H9 (cell line): ENCODE measurements around the gene GABRR3. TPM values are rescaled to one million over a fixed set of nuclear protein-coding genes. Genes with fewer than 3 reads are reported as not detected.

Source experiments
- DNase-seq: peaks from one replicate; pipeline ENCODE4 v3.0.0-alpha.2; 2017
- H2AFZ ChIP-seq: one replicate; pipeline ENCODE4 v1.6.1; 2013; ENCODE audit warnings: mild to moderate bottlenecking, low read length, control low read depth, moderate library complexity
- H2AK5ac ChIP-seq: 2 replicates; pipeline ENCODE4 v1.6.1; 2013; ENCODE audit warnings: low read length, control low read depth, mixed read lengths; ENCODE audit not compliant: insufficient read length
- H2BK120ac ChIP-seq: one replicate; pipeline ENCODE4 v1.6.1; 2013; ENCODE audit warnings: low read depth, mild to moderate bottlenecking, low read length, control low read depth, inconsistent platforms; ENCODE audit not compliant: poor library complexity, severe bottlenecking
- H2BK12ac ChIP-seq: 2 replicates; pipeline ENCODE4 v1.6.1; 2013; ENCODE audit warnings: low read length, control low read depth, mixed read lengths, low read depth; ENCODE audit not compliant: insufficient read length
- H2BK15ac ChIP-seq: 2 replicates; pipeline ENCODE4 v1.6.1; 2013; ENCODE audit warnings: low read depth, low read length, control low read depth
- H2BK20ac ChIP-seq: one replicate; pipeline ENCODE4 v1.6.1; 2013; ENCODE audit warnings: low read depth, mild to moderate bottlenecking, low read length, control low read depth, inconsistent platforms; ENCODE audit not compliant: poor library complexity, severe bottlenecking
- H2BK5ac ChIP-seq: 2 replicates; pipeline ENCODE4 v1.6.1; 2013; ENCODE audit warnings: low read length, control low read depth, mixed read lengths; ENCODE audit not compliant: insufficient read length
- H3K14ac ChIP-seq: 2 replicates; pipeline ENCODE4 v1.6.1; 2013; ENCODE audit warnings: low read length, control low read depth; ENCODE audit not compliant: insufficient read depth
- H3K18ac ChIP-seq: 2 replicates; pipeline ENCODE4 v1.6.1; 2013; ENCODE audit warnings: low read depth, mild to moderate bottlenecking, mixed read lengths, low read length, control low read depth; ENCODE audit not compliant: insufficient read length
- H3K23ac ChIP-seq: 2 replicates; pipeline ENCODE4 v1.6.1; 2013; ENCODE audit warnings: low read length, control low read depth, mixed read lengths, low read depth; ENCODE audit not compliant: insufficient read length
- H3K23me2 ChIP-seq: 2 replicates; pipeline ENCODE4 v1.6.1; 2013; ENCODE audit warnings: low read depth, mild to moderate bottlenecking, mixed read lengths, low read length, control low read depth; ENCODE audit not compliant: insufficient read length, poor library complexity, severe bottlenecking
- H3K27ac ChIP-seq: 2 replicates; pipeline ENCODE4 v1.5.1; 2013; ENCODE audit warnings: low read length, control low read depth, mixed read lengths, low read depth; ENCODE audit not compliant: insufficient read length
- H3K27me3 ChIP-seq: 2 replicates; pipeline ENCODE4 v1.6.1; 2013; ENCODE audit warnings: low read length, control low read depth, inconsistent platforms; ENCODE audit not compliant: insufficient read depth
- H3K4ac ChIP-seq: 2 replicates; pipeline ENCODE4 v1.6.1; 2013; ENCODE audit warnings: low read depth, mild to moderate bottlenecking, control low read depth, inconsistent platforms, low read length, moderate library complexity
- H3K4me1 ChIP-seq: 2 replicates; pipeline ENCODE4 v1.6.1; 2013; ENCODE audit warnings: low read length, control low read depth, inconsistent platforms; ENCODE audit not compliant: insufficient read depth
- H3K4me2 ChIP-seq: 2 replicates; pipeline ENCODE4 v1.6.1; 2013; ENCODE audit warnings: low read length, control low read depth, mixed read lengths; ENCODE audit not compliant: insufficient read length, insufficient read depth
- H3K56ac ChIP-seq: 2 replicates; pipeline ENCODE4 v1.6.1; 2013; ENCODE audit warnings: low read depth, mild to moderate bottlenecking, mixed read lengths, low read length, control low read depth; ENCODE audit not compliant: insufficient read length
- H3K79me1 ChIP-seq: 2 replicates; pipeline ENCODE4 v1.6.1; 2013; ENCODE audit warnings: low read depth, mild to moderate bottlenecking, moderate library complexity, low read length, control low read depth, inconsistent platforms; ENCODE audit not compliant: insufficient read depth, poor library complexity, severe bottlenecking
- H3K79me2 ChIP-seq: 2 replicates; pipeline ENCODE4 v1.6.1; 2013; ENCODE audit warnings: low read length, control low read depth, inconsistent platforms; ENCODE audit not compliant: insufficient read depth
- H3K9ac ChIP-seq: 2 replicates; pipeline ENCODE4 v1.6.1; 2013; ENCODE audit warnings: low read length, control low read depth, mixed read lengths; ENCODE audit not compliant: insufficient read length; ENCODE audit errors: extremely low read depth
- H3K9me3 ChIP-seq: one replicate; pipeline ENCODE4 v1.6.1; 2013; ENCODE audit warnings: low read depth, low read length, inconsistent platforms; ENCODE audit not compliant: control insufficient read depth
- H3T11ph ChIP-seq: one replicate; pipeline ENCODE4 v1.6.1; 2013; ENCODE audit warnings: mild to moderate bottlenecking, low read length, control low read depth, inconsistent platforms
- H4K20me1 ChIP-seq: one replicate; pipeline ENCODE4 v1.6.1; 2013; ENCODE audit not compliant: control insufficient read depth, insufficient read length, insufficient read depth
- H4K5ac ChIP-seq: 2 replicates; pipeline ENCODE4 v1.6.1; 2013; ENCODE audit warnings: low read depth, mild to moderate bottlenecking, mixed read lengths, low read length, control low read depth; ENCODE audit not compliant: insufficient read length
- H4K8ac ChIP-seq: replicated peaks from 2 replicates; pipeline ENCODE4 v1.6.1; 2013; ENCODE audit warnings: low read length, control low read depth, mixed read lengths, low read depth; ENCODE audit not compliant: insufficient read length
- H4K91ac ChIP-seq: 2 replicates; pipeline ENCODE4 v1.6.1; 2013; ENCODE audit warnings: low read depth, mild to moderate bottlenecking, moderate library complexity, mixed read lengths, low read length, control low read depth; ENCODE audit not compliant: insufficient read length
- H3K27ac Mint-ChIP-seq, 3 experiments: 2 replicates in 2 of 3; 3 replicates in 1 of 3; pipeline ENCODE4 v1.8.0; 2020 to 2021; ENCODE audit warnings: mixed read lengths in 3 of 3, mild to moderate bottlenecking in 1 of 3, moderate library complexity in 1 of 3
- H3K27me3 Mint-ChIP-seq: 2 replicates; pipeline ENCODE4 v1.8.0; 2021; ENCODE audit warnings: low read depth, mild to moderate bottlenecking, moderate library complexity, mixed read lengths
- H3K36me3 Mint-ChIP-seq, 3 experiments: 2 replicates in 2 of 3; 3 replicates in 1 of 3; pipeline ENCODE4 v1.8.0; 2020 to 2021; ENCODE audit warnings: low read depth in 3 of 3, mixed read lengths in 3 of 3; ENCODE audit not compliant: insufficient read depth in 1 of 3
- H3K4me1 Mint-ChIP-seq, 2 experiments: 2 replicates each; pipeline ENCODE4 v1.8.0; 2020; ENCODE audit warnings: mixed read lengths in 2 of 2
- H3K4me3 Mint-ChIP-seq, 2 experiments: 2 replicates in 1 of 2; 3 replicates in 1 of 2; pipeline ENCODE4 v1.8.0; 2020 to 2021; ENCODE audit warnings: mild to moderate bottlenecking in 2 of 2, mixed read lengths in 2 of 2, moderate library complexity in 1 of 2
- H3K9me3 Mint-ChIP-seq, 2 experiments: 2 replicates in 1 of 2; 3 replicates in 1 of 2; pipeline ENCODE4 v1.8.0; 2020; ENCODE audit warnings: mild to moderate bottlenecking in 2 of 2, mixed read lengths in 2 of 2, moderate library complexity in 1 of 2
- CTCF ChIP-seq: fragments of 200-600 bp; sonication (generic); conservative IDR thresholded peaks from 3 replicates; pipeline ENCODE4 v1.8.0; 2021; ENCODE audit warnings: antibody characterized with exemption, mild to moderate bottlenecking
- WGBS: extraction: QIAGEN DNeasy Blood & Tissue Kit; methylation state at CpG from one replicate; pipeline ENCODE4 v1.1.7; 2013; ENCODE audit warnings: missing lambda C conversion rate, low lambda C conversion rate, mixed read lengths; ENCODE audit not compliant: insufficient read length; ENCODE audit errors: extremely low coverage; 5-methylcytosine and 5-hydroxymethylcytosine counted together
- total RNA-seq: library from RNA; stranded (reverse); gene quantifications from 2 replicates; pipeline ENCODE4 v1.2.1, GENCODE V29; 2021

Gene GABRR3
- total RNA-seq, 1 experiment from 2014 or later: not detected

- no peak overlapping the region for H3K56ac ChIP-seq
- no peaks in the 10 kb centered on the region for H3K27me3 ChIP-seq
- Mint-ChIP-seq H3K27ac (no peak overlapping the region), H3K4me1 (0 out of 4 replicates have a peak, but pooled peaks cover 0 to 3% of the 10 kb centered on the region in 2 experiments), H3K9me3 (no peaks in the 10 kb centered on the region), H3K4me3 (no peak overlapping the region), H3K27me3 (no peaks in the 10 kb centered on the region), H3K36me3 (peaks cover 4 to 22% (median 7%) of the 10 kb centered on the region in 3 experiments; a peak in 6 of 7 replicates)
- H3K23me2 ChIP-seq: no peaks in the 10 kb centered on the region
- no peak overlapping the region for H3K9ac ChIP-seq
- H3K9me3 ChIP-seq: no peaks in the 10 kb centered on the region
- H3K4ac ChIP-seq: no peak overlapping the region
- H4K8ac ChIP-seq: no peak overlapping the region
- H4K91ac ChIP-seq: no peak overlapping the region
- no peak overlapping the region for H4K5ac ChIP-seq
- H3K23ac ChIP-seq: no peak overlapping the region
- H4K20me1 ChIP-seq: no peaks in the 10 kb centered on the region
- no peak overlapping the region for H2BK120ac ChIP-seq
- no peak overlapping the region for H3T11ph ChIP-seq
- H3K79me2 ChIP-seq: no peaks in the 10 kb centered on the region
- no peak overlapping the region for H2AK5ac ChIP-seq
- H3K14ac ChIP-seq: no peak overlapping the region
- no peak overlapping the region for H3K18ac ChIP-seq
- DNase-seq: no peak
- no peak overlapping the region for H2BK15ac ChIP-seq
- WGBS: no CpG with 5 or more reads among the region's 2 CpGs
- H3K4me1 ChIP-seq: no peaks in the 10 kb centered on the region
- no peak overlapping the region for H2AFZ ChIP-seq
- H2BK20ac ChIP-seq: no peak overlapping the region
- H2BK5ac ChIP-seq: no peak overlapping the region
- H3K27ac ChIP-seq: no peak overlapping the region
- TF ChIP-seq CTCF: no peak
- H2BK12ac ChIP-seq: no peak overlapping the region
- no peak overlapping the region for H3K4me2 ChIP-seq
- no peaks in the 10 kb centered on the region for H3K79me1 ChIP-seq
These were observed 86.0 kb downstream of the GABRR3 start for GRCh38 chr3:97949110-97949485.
